ENCODE measurements around the gene PLET1.

PLET1 gene

DNA sequence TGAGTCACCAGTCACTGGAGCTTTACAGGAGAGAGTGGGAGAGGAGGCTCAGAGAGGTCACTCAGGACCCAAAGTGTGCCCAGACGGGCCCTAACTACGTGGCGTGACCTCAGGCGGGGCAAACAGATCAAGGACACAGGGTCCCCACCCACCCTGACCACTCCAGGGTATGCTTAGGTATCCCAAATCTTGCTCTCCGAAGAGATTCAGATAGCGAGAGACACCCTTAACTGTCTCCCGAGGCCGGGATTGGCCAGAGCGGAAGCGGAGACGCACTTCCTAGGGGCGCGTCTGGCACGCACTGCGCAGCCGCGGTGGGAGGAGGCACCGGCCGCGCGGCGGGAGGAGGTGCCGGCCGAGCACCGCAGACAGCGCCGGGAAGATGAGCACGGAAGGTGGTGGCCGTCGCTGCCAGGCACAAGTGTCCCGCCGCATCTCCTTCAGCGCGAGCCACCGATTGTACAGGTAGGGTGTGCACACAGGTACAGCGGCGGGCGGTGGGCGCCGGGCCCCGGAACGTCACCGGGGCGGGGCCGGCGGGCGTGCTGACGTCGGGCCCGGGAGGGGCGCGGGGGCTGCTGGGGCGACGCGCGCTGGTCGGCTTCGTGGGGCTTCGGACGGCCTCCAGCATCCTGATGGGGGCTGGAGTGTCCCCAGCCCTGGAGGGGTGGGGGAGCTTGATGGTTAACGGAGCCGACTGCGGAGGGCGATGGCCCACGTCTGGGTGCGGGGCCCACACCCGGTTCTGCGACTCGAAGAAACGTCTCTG is 34.4 kb downstream of the PLET1 start, which contains the start of gene PTS (continued):
- TF ChIP-seq ZEB2 (tag by site-specific recombination; IDR thresholded peaks at IDR 0.05): peak; percentile 54
- no peak for TF ChIP-seq BCL11A (tag by site-specific recombination; IDR thresholded peaks at IDR 0.05; ENCODE audit: low read depth)
- no peak for TF ChIP-seq MYNN (tag by site-specific recombination; IDR thresholded peaks at IDR 0.05; ENCODE audit: borderline replicate concordance)
- TF ChIP-seq, protein P1, sequence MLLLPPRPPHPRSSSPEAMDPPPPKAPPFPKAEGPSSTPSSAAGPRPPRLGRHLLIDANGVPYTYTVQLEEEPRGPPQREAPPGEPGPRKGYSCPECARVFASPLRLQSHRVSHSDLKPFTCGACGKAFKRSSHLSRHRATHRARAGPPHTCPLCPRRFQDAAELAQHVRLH (tag by site-specific recombination; IDR thresholded peaks at IDR 0.05): no peak
- TF ChIP-seq ZNF121 (tag by site-specific recombination; IDR thresholded peaks at IDR 0.05): no peak; the same call in 1 of the 2 replicates
- TF ChIP-seq ZNF394 (tag by site-specific recombination; IDR thresholded peaks at IDR 0.05; ENCODE audit: borderline replicate concordance): no peak
- TF ChIP-seq SCRT1 (tag by site-specific recombination; IDR thresholded peaks at IDR 0.05; ENCODE audit: borderline replicate concordance): no peak
- no peak for TF ChIP-seq ZNF302 (tag by site-specific recombination; IDR thresholded peaks at IDR 0.05; ENCODE audit: low read depth)
- peak; percentile 81 for TF ChIP-seq GLIS2 (tag by site-specific recombination; IDR thresholded peaks at IDR 0.05)
- TF ChIP-seq ZNF585B (tag by site-specific recombination; IDR thresholded peaks at IDR 0.05): no peak
- TF ChIP-seq ZNF266 (tag by site-specific recombination; IDR thresholded peaks at IDR 0.05; ENCODE audit: low read depth): no peak
- peak; percentile 67 for TF ChIP-seq SP2 (tag by site-specific recombination; IDR thresholded peaks at IDR 0.05)
- TF ChIP-seq ZNF274 (IDR thresholded peaks at IDR 0.05; ENCODE audit: low read length): no peak
- no peak for TF ChIP-seq ZNF274 (tag by site-specific recombination; IDR thresholded peaks at IDR 0.05; ENCODE audit: borderline replicate concordance)
- TF ChIP-seq ZSCAN16 (tag by site-specific recombination; IDR thresholded peaks at IDR 0.05): no peak
- TF ChIP-seq ZNF791 (tag by site-specific recombination; IDR thresholded peaks at IDR 0.05): no peak
- TF ChIP-seq, protein P2, sequence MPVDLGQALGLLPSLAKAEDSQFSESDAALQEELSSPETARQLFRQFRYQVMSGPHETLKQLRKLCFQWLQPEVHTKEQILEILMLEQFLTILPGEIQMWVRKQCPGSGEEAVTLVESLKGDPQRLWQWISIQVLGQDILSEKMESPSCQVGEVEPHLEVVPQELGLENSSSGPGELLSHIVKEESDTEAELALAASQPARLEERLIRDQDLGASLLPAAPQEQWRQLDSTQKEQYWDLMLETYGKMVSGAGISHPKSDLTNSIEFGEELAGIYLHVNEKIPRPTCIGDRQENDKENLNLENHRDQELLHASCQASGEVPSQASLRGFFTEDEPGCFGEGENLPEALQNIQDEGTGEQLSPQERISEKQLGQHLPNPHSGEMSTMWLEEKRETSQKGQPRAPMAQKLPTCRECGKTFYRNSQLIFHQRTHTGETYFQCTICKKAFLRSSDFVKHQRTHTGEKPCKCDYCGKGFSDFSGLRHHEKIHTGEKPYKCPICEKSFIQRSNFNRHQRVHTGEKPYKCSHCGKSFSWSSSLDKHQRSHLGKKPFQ (tag by site-specific recombination; IDR thresholded peaks at IDR 0.05): no peak
- 0 out of 2 replicates have a peak, but pooled peaks have one; percentile 23 for TF ChIP-seq ZNF76 (tag by site-specific recombination; IDR thresholded peaks at IDR 0.05; ENCODE audit: borderline replicate concordance, low read depth)
- TF ChIP-seq ZNF660 (tag by site-specific recombination; IDR thresholded peaks at IDR 0.05): 0 out of 2 replicates have a peak, but pooled peaks have one; percentile 8
- no peak for TF ChIP-seq ZNF354C (tag by site-specific recombination; IDR thresholded peaks at IDR 0.05; ENCODE audit: borderline replicate concordance, low read depth)
- no peak for TF ChIP-seq REPIN1 (tag by site-specific recombination; IDR thresholded peaks at IDR 0.05; ENCODE audit: low read depth)
- TF ChIP-seq ZXDB (tag by site-specific recombination; IDR thresholded peaks at IDR 0.05): no peak; the same call in 1 of the 2 replicates
- no peak for TF ChIP-seq ZNF239 (tag by site-specific recombination; IDR thresholded peaks at IDR 0.05)
- peak; percentile 84; the same call in 1 of the 2 replicates for TF ChIP-seq ZNF223 (tag by site-specific recombination; IDR thresholded peaks at IDR 0.05)

DNA sequence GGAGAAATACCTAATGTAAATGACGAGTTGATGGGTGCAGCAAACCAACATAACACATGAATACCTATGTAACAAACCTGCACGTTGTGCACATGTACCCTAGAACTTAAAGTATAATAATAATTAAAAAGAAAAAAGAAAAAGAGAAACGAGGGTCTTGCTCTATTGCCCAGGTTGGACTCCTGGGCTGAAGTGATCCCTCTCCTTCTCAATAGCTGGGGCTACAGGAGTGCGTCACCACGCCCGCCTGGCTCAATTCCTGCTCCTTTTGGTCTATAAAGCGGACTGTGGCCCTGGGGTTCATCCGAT is 35.0 kb downstream of the PLET1 start:
- no peak for TF ChIP-seq ZNF37A (tag by site-specific recombination; IDR thresholded peaks at IDR 0.05)
- no peak for TF ChIP-seq ZNF621 (tag by site-specific recombination; IDR thresholded peaks at IDR 0.05)
- 0 out of 2 replicates have a peak, but pooled peaks have one; percentile 21 for TF ChIP-seq ZNF660 (tag by site-specific recombination; IDR thresholded peaks at IDR 0.05)
- peak; percentile 72; the same call in 1 of the 2 replicates for TF ChIP-seq ZNF121 (tag by site-specific recombination; IDR thresholded peaks at IDR 0.05)
- peak overlapping the region; percentile 88 for H3K4me3 ChIP-seq (ENCODE audit: low read depth, low read length)
- peak overlapping the region; percentile 81; the same call in 1 of the 2 replicates for H3K27ac ChIP-seq (ENCODE audit: extremely low read depth, low read depth, low read length)
- CTCF ChIA-PET: interaction anchor here (0.6 to 19.0 kb wide), 3 partner anchors 28 to 58 kb away, joined by 3 to 308 read pairs (median 4); no protein-coding TSS in a partner anchor
- POLR2A ChIA-PET: interaction anchor here (0.5 to 1.0 kb wide), 2 partner anchors 16 to 930 kb away, joined by 4 read pairs; no protein-coding TSS in a partner anchor
- H3K36me3 ChIP-seq (ENCODE audit: control insufficient read depth in 2 of 2, insufficient read depth in 1 of 2, low read length in 2 of 2): peaks cover 0 to 28% of the 10 kb centered on the region in 2 experiments; a peak in 1 of 3 replicates
- no peaks in the 10 kb centered on the region for H3K9me3 ChIP-seq (ENCODE audit: control insufficient read depth, insufficient read depth, low read depth, low read length)
- H3K4me1 ChIP-seq (ENCODE audit: control insufficient read depth, insufficient read depth, low read length): no peaks in the 10 kb centered on the region

Measured in HEK293 (cell line).